ENCODE results near the gene CDK18.

The CDK18 gene

GRCh38 chr1:205504311-205505075 lies at the start of gene CDK18:
Gene CDK18, plus strand, starts transcription at chr1:205504669. Its CDS starts 18,499 bp downstream, at chr1:205523168.
- peak within 1 kb of the TSS; percentile 86 for H3K27ac ChIP-seq
- no peak for TF ChIP-seq CTCF (conservative IDR thresholded peaks at IDR 0.05; ENCODE audit: low read depth)
- ChIA-PET POLR2A (ENCODE audit: low non-redundant PET) (interaction anchor here (0.6 kb wide), 1 partner anchor 234 kb away, joined by 5 read pairs; no protein-coding TSS in a partner anchor), CTCF (interaction anchor here (0.6 to 1.3 kb wide), 5 partner anchors 20 to 129 kb away, joined by 3 to 4 read pairs (median 3); no protein-coding TSS in a partner anchor)
- DNase-seq (ENCODE audit: low spot score), result peak; percentile 84

DNA sequence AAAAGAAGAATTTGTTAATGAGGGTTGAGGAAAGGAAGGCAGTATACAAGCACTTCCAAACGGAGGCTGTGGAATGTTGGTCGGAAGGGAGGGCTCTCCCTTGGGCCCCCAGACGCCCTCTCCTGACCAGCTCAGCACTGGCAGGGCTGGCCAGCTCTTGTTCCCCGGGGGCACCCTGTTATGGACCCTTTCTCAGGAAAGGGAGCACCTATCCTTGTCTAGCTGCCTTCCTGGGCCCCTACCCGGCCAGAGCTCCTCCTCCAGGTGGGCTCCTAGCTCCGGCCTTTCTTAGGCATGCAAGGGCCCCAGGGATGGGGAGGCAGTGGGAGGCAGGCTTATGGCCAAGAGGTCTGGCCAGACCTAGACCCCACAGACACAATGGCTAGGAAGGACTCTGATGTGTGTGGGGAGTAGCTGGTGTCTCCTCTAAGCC lies 49.5 kb upstream of the CDK18 start:
- H3K27ac ChIP-seq, result no peak overlapping the region
- no peak for TF ChIP-seq CTCF (conservative IDR thresholded peaks at IDR 0.05; ENCODE audit: low read depth)
- CTCF ChIA-PET, result interaction anchor here (1.0 to 1.1 kb wide), 2 partner anchors 24 to 30 kb away, joined by 3 to 4 read pairs; no protein-coding TSS in a partner anchor
- POLR2A ChIA-PET (ENCODE audit: low non-redundant PET), result no interaction called here
- no peak for DNase-seq (ENCODE audit: low spot score)

- TF ChIP-seq CTCF (conservative IDR thresholded peaks at IDR 0.05; ENCODE audit: low read depth), result no peak
- ChIA-PET POLR2A (ENCODE audit: low non-redundant PET) (no interaction called here), CTCF (interaction anchor here (0.6 to 3.6 kb wide), 11 partner anchors 9 to 182 kb away, joined by 3 to 27 read pairs (median 3); no protein-coding TSS in a partner anchor)
- no peak within 1 kb of the TSS for H3K27ac ChIP-seq
- no peak for DNase-seq (ENCODE audit: low spot score)
These were observed 48.7 kb upstream of the CDK18 start, which contains the start of gene BLACAT1 for GRCh38 chr1:205455581-205456382. Gene BLACAT1, minus strand, starts transcription at chr1:205456045.

GRCh38 chr1:205456383-205456867 lies 48.0 kb upstream of the CDK18 start:
- no peak for TF ChIP-seq CTCF (conservative IDR thresholded peaks at IDR 0.05; ENCODE audit: low read depth)
- H3K27ac ChIP-seq, result no peak overlapping the region
- POLR2A ChIA-PET (ENCODE audit: low non-redundant PET), result no interaction called here
- CTCF ChIA-PET, result interaction anchor here (0.6 to 3.6 kb wide), 11 partner anchors 10 to 364 kb away, joined by 3 to 27 read pairs (median 3); no protein-coding TSS in a partner anchor
- DNase-seq (ENCODE audit: low spot score), result no peak

GRCh38 chr1:205456868-205457745 lies 47.4 kb upstream of the CDK18 start:
- no peak for DNase-seq (ENCODE audit: low spot score)
- ChIA-PET POLR2A (ENCODE audit: low non-redundant PET) (no interaction called here), CTCF (interaction anchor here (0.6 to 3.6 kb wide), 10 partner anchors 17 to 365 kb away, joined by 3 to 27 read pairs (median 3); no protein-coding TSS in a partner anchor)
- H3K27ac ChIP-seq, result no peak overlapping the region
- no peak for TF ChIP-seq CTCF (conservative IDR thresholded peaks at IDR 0.05; ENCODE audit: low read depth)

All from RWPE1 (cell line).